PC-9 (cell line): ENCODE results near the gene MSI2. TPM values are rescaled to one million over a fixed set of nuclear protein-coding genes. Genes with fewer than 3 reads are reported as not detected.

Source experiments
- BruUV-seq: library from RNA; stranded (reverse); fragments of 400-500 nt; replicated peaks from 2 replicates; lab custom pipeline; 2021; lab: Mats Ljungman, UMichigan
- CTCF ChIA-PET: fragments of 300-600 bp; sonication (Branson Sonifier 250); formaldehyde crosslinking; loops from one replicate; lab custom pipeline; 2022; ENCODE audit warnings: antibody characterized with exemption; lab: Charles Lee
- POLR2A ChIA-PET: fragments of 300-600 bp; sonication (Branson Sonifier 250); formaldehyde crosslinking; loops from one replicate; lab custom pipeline; 2022; ENCODE audit warnings: antibody characterized with exemption; ENCODE audit not compliant: unreplicated experiment; lab: Charles Lee
- DNase-seq, 2 experiments: peaks; one replicate each; pipeline versions ENCODE4 v3.0.0 to v3.0.0-alpha.2; 2015 to 2022; ENCODE audit warnings: mixed read lengths in 1 of 2
- H2AFZ ChIP-seq: fragments of 200-600 bp; sonication (generic); 2 replicates; pipeline ENCODE4 v1.8.1; 2017; ENCODE audit warnings: antibody characterized with exemption
- H3F3A ChIP-seq: fragments of 200-600 bp; sonication (generic); 2 replicates; pipeline ENCODE4 v1.8.1; 2017; ENCODE audit warnings: antibody characterized with exemption, mild to moderate bottlenecking, low read depth; ENCODE audit not compliant: insufficient read depth
- H3K27ac ChIP-seq: fragments of 200-600 bp; sonication (generic); 2 replicates; pipeline ENCODE4 v1.6.1; 2016; ENCODE audit warnings: mixed run types
- H3K27me3 ChIP-seq: fragments of 200-600 bp; sonication (generic); 2 replicates; pipeline ENCODE4 v1.6.1; 2016; ENCODE audit warnings: low read depth, mixed run types; ENCODE audit not compliant: insufficient read depth
- H3K36me3 ChIP-seq: fragments of 200-600 bp; sonication (generic); 2 replicates; pipeline ENCODE4 v1.6.1; 2016; ENCODE audit warnings: low read depth, mixed run types
- H3K4me1 ChIP-seq: fragments of 200-600 bp; sonication (generic); replicated peaks from 2 replicates; pipeline ENCODE4 v1.6.1; 2016; ENCODE audit warnings: mixed run types; ENCODE audit not compliant: insufficient read depth
- H3K4me2 ChIP-seq: fragments of 200-600 bp; sonication (generic); 2 replicates; pipeline ENCODE4 v1.6.1; 2017; ENCODE audit warnings: mixed run types
- H3K4me3 ChIP-seq: fragments of 200-600 bp; sonication (generic); 2 replicates; pipeline ENCODE4 v1.6.1; 2016; ENCODE audit warnings: mixed run types
- H3K79me2 ChIP-seq: fragments of 200-600 bp; sonication (generic); 2 replicates; pipeline ENCODE4 v1.6.1; 2017; ENCODE audit warnings: low read depth, mixed run types
- H3K9me2 ChIP-seq: fragments of 200-600 bp; sonication (generic); 2 replicates; pipeline ENCODE4 v1.8.1; 2017; ENCODE audit warnings: mild to moderate bottlenecking; ENCODE audit not compliant: insufficient read depth
- H3K9me3 ChIP-seq: fragments of 200-600 bp; sonication (generic); 2 replicates; pipeline ENCODE4 v1.8.1; 2016; ENCODE audit warnings: low read depth; ENCODE audit not compliant: insufficient read depth
- H4K20me1 ChIP-seq: fragments of 200-600 bp; sonication (generic); 2 replicates; pipeline ENCODE4 v1.8.1; 2017; ENCODE audit not compliant: insufficient read depth
- EZH2 ChIP-seq: fragments of 200-600 bp; sonication (generic); IDR thresholded peaks from 2 replicates; pipeline ENCODE4 v1.8.0; 2017; ENCODE audit warnings: antibody characterized with exemption, low read depth
- intact Hi-C: fragments of 100-400 bp; cut with micrococcal nuclease; formaldehyde crosslinking; loops from one replicate; pipeline ENCODE4 v1.10.0; 2022; ENCODE audit not compliant: unreplicated experiment
- total RNA-seq: library from RNA; stranded (reverse); gene quantifications from 2 replicates; pipeline ENCODE4 v1.2.3, GENCODE V29; 2021
- TF ChIP-seq, protein P1 (sequence below): fragments of 200-600 bp; sonication (generic); conservative IDR thresholded peaks from 2 replicates; pipeline ENCODE4 v1.6.1; 2017; ENCODE audit warnings: mixed run types, antibody characterized with exemption, mild to moderate bottlenecking, moderate library complexity

The MSI2 gene
- total RNA-seq, 1 experiment from 2014 or later = 15.7 TPM

DNA sequence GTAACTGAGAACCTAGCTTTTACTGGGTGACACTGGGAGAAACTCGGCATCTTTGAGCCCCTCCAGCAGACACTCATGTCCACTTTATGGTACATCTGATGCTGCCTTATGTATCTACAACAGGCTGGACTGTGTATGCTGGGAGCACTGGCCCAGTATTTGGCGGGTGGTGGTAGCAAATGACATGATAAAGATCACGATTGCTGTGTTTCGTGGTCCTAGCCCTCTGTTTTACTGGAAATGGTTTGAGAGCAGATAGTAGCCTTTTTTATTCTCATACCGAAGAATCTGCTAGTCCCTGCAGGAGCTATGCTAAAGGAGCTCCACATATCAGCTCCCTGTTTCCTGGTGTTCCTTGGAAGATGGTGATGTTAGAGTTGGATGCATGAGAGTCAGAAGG lies 338.4 kb downstream of the MSI2 start:
- Histone ChIP-seq H3F3A (no peaks in the 10 kb centered on the region), H3K27ac (no peak overlapping the region), H3K4me2 (no peak overlapping the region), H3K36me3 (no peaks in the 10 kb centered on the region), H2AFZ (no peak overlapping the region), H3K4me3 (no peak overlapping the region), H4K20me1 (no peaks in the 10 kb centered on the region), H3K4me1 (no peaks in the 10 kb centered on the region), H3K79me2 (no peaks in the 10 kb centered on the region), H3K9me2 (no peaks in the 10 kb centered on the region), H3K9me3 (no peaks in the 10 kb centered on the region), H3K27me3 (0 out of 2 replicates have a peak, but pooled peaks cover 6% of the 10 kb centered on the region)
- ChIA-PET POLR2A (no interaction called here), CTCF (no interaction called here)
- BruUV-seq = no TSS peak
- intact Hi-C loops = loop anchor here (10.0 kb wide), 1 partner anchor 230 kb away; no protein-coding TSS in a partner anchor
- no peak for DNase-seq
- TF ChIP-seq, protein P1, sequence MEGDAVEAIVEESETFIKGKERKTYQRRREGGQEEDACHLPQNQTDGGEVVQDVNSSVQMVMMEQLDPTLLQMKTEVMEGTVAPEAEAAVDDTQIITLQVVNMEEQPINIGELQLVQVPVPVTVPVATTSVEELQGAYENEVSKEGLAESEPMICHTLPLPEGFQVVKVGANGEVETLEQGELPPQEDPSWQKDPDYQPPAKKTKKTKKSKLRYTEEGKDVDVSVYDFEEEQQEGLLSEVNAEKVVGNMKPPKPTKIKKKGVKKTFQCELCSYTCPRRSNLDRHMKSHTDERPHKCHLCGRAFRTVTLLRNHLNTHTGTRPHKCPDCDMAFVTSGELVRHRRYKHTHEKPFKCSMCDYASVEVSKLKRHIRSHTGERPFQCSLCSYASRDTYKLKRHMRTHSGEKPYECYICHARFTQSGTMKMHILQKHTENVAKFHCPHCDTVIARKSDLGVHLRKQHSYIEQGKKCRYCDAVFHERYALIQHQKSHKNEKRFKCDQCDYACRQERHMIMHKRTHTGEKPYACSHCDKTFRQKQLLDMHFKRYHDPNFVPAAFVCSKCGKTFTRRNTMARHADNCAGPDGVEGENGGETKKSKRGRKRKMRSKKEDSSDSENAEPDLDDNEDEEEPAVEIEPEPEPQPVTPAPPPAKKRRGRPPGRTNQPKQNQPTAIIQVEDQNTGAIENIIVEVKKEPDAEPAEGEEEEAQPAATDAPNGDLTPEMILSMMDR = no peak
- TF ChIP-seq EZH2 = no peak

DNA sequence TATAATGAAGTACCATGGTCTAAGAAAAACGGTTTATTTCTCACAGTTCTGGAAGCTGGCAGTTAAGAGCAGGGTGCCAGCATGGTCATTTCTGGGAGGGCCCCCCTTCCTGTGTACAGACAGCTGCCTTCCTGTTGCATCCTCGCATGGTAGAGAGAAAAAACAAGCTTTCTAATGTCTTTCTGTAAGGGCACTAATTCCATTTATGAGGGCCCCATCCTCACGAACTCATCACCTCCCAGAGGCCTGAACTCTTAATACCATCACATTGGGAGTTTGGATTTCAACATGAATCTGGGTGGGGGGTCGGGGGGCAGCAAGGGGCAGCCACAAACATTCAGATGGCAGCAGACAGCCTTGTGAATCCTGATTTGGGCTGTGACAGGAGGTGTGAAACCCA lies 339.1 kb downstream of the MSI2 start:
- Histone ChIP-seq H3K4me3 (no peak overlapping the region), H4K20me1 (no peaks in the 10 kb centered on the region), H3K36me3 (no peaks in the 10 kb centered on the region), H3K79me2 (no peaks in the 10 kb centered on the region), H3K9me3 (no peaks in the 10 kb centered on the region), H3K27ac (no peak overlapping the region), H3K4me1 (no peaks in the 10 kb centered on the region), H3F3A (no peaks in the 10 kb centered on the region), H3K27me3 (0 out of 2 replicates have a peak, but pooled peaks cover 6% of the 10 kb centered on the region), H3K9me2 (no peaks in the 10 kb centered on the region), H2AFZ (no peak overlapping the region), H3K4me2 (no peak overlapping the region)
- no TSS peak for BruUV-seq
- DNase-seq = no peak
- CTCF ChIA-PET = no interaction called here
- POLR2A ChIA-PET = no interaction called here
- TF ChIP-seq, protein P1 = no peak
- no peak for TF ChIP-seq EZH2
- intact Hi-C loops = loop anchor here (10.0 kb wide), 1 partner anchor 229 kb away; no protein-coding TSS in a partner anchor

DNA sequence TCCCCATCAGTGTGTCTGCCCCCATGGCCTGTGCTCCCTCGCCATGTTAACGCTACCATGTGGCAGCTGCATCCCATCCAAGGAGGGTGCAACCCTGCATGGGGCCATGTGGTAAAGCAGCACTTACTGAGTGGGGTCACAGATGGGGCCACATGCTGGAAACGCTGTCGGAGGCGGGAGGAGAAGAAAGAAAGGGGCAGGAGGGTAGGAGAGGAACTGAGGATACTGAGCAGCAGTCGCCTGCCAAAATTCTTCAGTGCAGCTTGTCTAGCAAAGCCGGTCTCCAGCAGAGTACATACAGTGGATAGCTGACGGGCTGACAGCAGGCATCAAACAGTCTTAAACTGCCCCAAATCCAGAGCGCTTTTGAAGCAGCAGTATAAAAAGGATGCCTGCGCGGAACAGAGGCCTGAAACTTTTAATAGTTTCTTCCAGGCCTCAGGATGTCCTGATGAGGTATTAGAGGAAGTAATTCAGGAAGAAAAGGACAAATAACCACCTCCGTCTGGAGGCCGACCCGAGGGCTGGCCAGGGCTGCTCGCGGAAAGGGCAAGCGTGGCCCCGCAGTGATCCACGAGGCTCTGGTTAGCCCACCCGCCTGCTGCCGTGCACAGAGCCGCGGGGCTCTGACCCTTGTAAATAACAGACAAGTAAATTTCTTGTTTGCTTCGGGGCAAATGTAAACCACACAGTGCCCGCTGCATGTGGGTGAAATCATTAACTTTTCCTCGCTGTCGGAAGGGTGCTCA lies 339.8 kb downstream of the MSI2 start:
- DNase-seq = no peak
- Histone ChIP-seq H2AFZ (no peak overlapping the region), H3K27ac (no peak overlapping the region), H3K27me3 (0 out of 2 replicates have a peak, but pooled peaks cover 6% of the 10 kb centered on the region), H3F3A (no peaks in the 10 kb centered on the region), H3K4me3 (no peak overlapping the region), H3K4me1 (no peaks in the 10 kb centered on the region), H3K79me2 (no peaks in the 10 kb centered on the region), H4K20me1 (peaks cover 4% of the 10 kb centered on the region; the same call in 1 of the 2 replicates), H3K9me3 (no peaks in the 10 kb centered on the region), H3K4me2 (no peak overlapping the region), H3K36me3 (no peaks in the 10 kb centered on the region), H3K9me2 (no peaks in the 10 kb centered on the region)
- no peak for TF ChIP-seq EZH2
- TF ChIP-seq, protein P1 = no peak
- BruUV-seq = no TSS peak
- ChIA-PET POLR2A (no interaction called here), CTCF (no interaction called here)
- intact Hi-C loops = loop anchor here (10.0 kb wide), 1 partner anchor 229 kb away; no protein-coding TSS in a partner anchor
